Vagina (tissue), 2 donors: ENCODE data around the gene RUFY4. TPM values are rescaled to one million over a fixed set of nuclear protein-coding genes. Genes with fewer than 3 reads are reported as not detected.

Source experiments
- DNase-seq, 2 donors: peaks; one replicate each; pipeline ENCODE4 v3.0.0-alpha.2; 2017; ENCODE audit errors: extremely low spot score in 2 of 2
- H3K27ac ChIP-seq: fragments of 200-600 bp; sonication (generic); one replicate; pipeline ENCODE4 v1.5.1; 2019
- H3K27me3 ChIP-seq: fragments of 200-600 bp; sonication (generic); one replicate; pipeline ENCODE4 v1.5.1; 2019
- H3K36me3 ChIP-seq, 2 donors: fragments of 200-600 bp; sonication (generic); one replicate each; pipeline ENCODE4 v1.5.1; 2017 to 2019
- H3K4me1 ChIP-seq: fragments of 200-600 bp; sonication (generic); one replicate; pipeline ENCODE4 v1.5.1; 2019
- H3K4me3 ChIP-seq, 2 donors: fragments of 200-600 bp; sonication (generic); 1 replicate in 1 of 2; 2 replicates in 1 of 2; pipeline ENCODE4 v1.5.1; 2016 to 2019
- H3K9me3 ChIP-seq: fragments of 200-600 bp; sonication (generic); one replicate; pipeline ENCODE4 v1.5.1; 2019
- CTCF ChIP-seq, 3 experiments: fragments of 450-650 bp in 2 of 3; fragments of 200-600 bp in 1 of 3; sonication (generic) in 1 of 3; IDR thresholded peaks; one replicate each; pipeline ENCODE4 v1.5.1; 2017 to 2019; ENCODE audit warnings: antibody characterized with exemption in 3 of 3, mild to moderate bottlenecking in 2 of 3, moderate library complexity in 2 of 3
- POLR2A ChIP-seq, 2 donors: fragments of 450-650 bp; IDR thresholded peaks; one replicate each; pipeline ENCODE4 v1.6.1; 2017; ENCODE audit warnings: antibody characterized with exemption in 2 of 2, mild to moderate bottlenecking in 2 of 2, moderate library complexity in 2 of 2
- POLR2AphosphoS5 ChIP-seq, 2 donors: sonication (generic); formaldehyde crosslinking; IDR thresholded peaks; one replicate each; pipeline ENCODE4 v1.9.0; 2017; ENCODE audit warnings: antibody characterized with exemption in 2 of 2, mild to moderate bottlenecking in 2 of 2, low read depth in 1 of 2; ENCODE audit not compliant: insufficient read depth in 1 of 2
- intact Hi-C: fragments of 100-400 bp; cut with DNase I; formaldehyde crosslinking; loops from one replicate; pipeline ENCODE4 v1.15.1; 2023
- total RNA-seq: library from RNA; depleted of rRNA; stranded (reverse); fragments of >200 nt; gene quantifications from one replicate; pipeline ENCODE4 v1.2.3, GENCODE V29; 2016

The RUFY4 gene
- total RNA-seq, 1 donor from 2014 or later = not detected

GRCh38 chr2:218063486-218063885 is 5.6 kb upstream of the RUFY4 start:
- H3K4me1 ChIP-seq = peaks cover 2% of the 10 kb centered on the region
- no peak for DNase-seq
- H3K9me3 ChIP-seq = no peaks in the 10 kb centered on the region
- no peak overlapping the region for H3K4me3 ChIP-seq
- intact Hi-C loops = no loop called here
- H3K27me3 ChIP-seq = no peaks in the 10 kb centered on the region
- TF ChIP-seq POLR2A (IDR thresholded peaks at IDR 0.05) = no peak
- TF ChIP-seq POLR2AphosphoS5 (IDR thresholded peaks at IDR 0.05; ENCODE audit: insufficient read depth in 1 of 2, low read depth in 1 of 2) = no peak
- TF ChIP-seq CTCF (IDR thresholded peaks at IDR 0.05) = no peak
- no peaks in the 10 kb centered on the region for H3K36me3 ChIP-seq
- H3K27ac ChIP-seq = no peak overlapping the region

GRCh38 chr2:218063896-218064295 is 5.2 kb upstream of the RUFY4 start:
- Histone ChIP-seq H3K27ac (no peak overlapping the region), H3K36me3 (no peaks in the 10 kb centered on the region), H3K27me3 (no peaks in the 10 kb centered on the region), H3K4me1 (peaks cover 5% of the 10 kb centered on the region), H3K4me3 (no peak overlapping the region), H3K9me3 (no peaks in the 10 kb centered on the region)
- DNase-seq = no peak
- TF ChIP-seq POLR2A (IDR thresholded peaks at IDR 0.05) = no peak
- TF ChIP-seq CTCF (IDR thresholded peaks at IDR 0.05) = no peak
- TF ChIP-seq POLR2AphosphoS5 (IDR thresholded peaks at IDR 0.05; ENCODE audit: insufficient read depth in 1 of 2, low read depth in 1 of 2) = no peak
- intact Hi-C loops = no loop called here

GRCh38 chr2:218065239-218066006 is 3.6 kb upstream of the RUFY4 start:
- TF ChIP-seq CTCF (IDR thresholded peaks at IDR 0.05) (no peak), POLR2AphosphoS5 (IDR thresholded peaks at IDR 0.05; ENCODE audit: insufficient read depth in 1 of 2, low read depth in 1 of 2) (no peak), POLR2A (IDR thresholded peaks at IDR 0.05) (no peak)

GRCh38 chr2:218066926-218067515 is 2.0 kb upstream of the RUFY4 start:
- H3K36me3 ChIP-seq = no peaks in the 10 kb centered on the region
- no peaks in the 10 kb centered on the region for H3K9me3 ChIP-seq
- TF ChIP-seq POLR2AphosphoS5 (IDR thresholded peaks at IDR 0.05; ENCODE audit: insufficient read depth in 1 of 2, low read depth in 1 of 2) (no peak), POLR2A (IDR thresholded peaks at IDR 0.05) (no peak), CTCF (IDR thresholded peaks at IDR 0.05) (no peak)
- H3K4me1 ChIP-seq = peaks cover 5% of the 10 kb centered on the region
- DNase-seq = no peak
- no peak overlapping the region for H3K27ac ChIP-seq
- H3K27me3 ChIP-seq = no peaks in the 10 kb centered on the region
- H3K4me3 ChIP-seq = no peak overlapping the region
- intact Hi-C loops = no loop called here

More at GRCh38 chr2:218065239-218066006, 3.6 kb upstream of the RUFY4 start:
- Histone ChIP-seq H3K4me1 (peaks cover 5% of the 10 kb centered on the region), H3K27ac (no peak overlapping the region), H3K9me3 (no peaks in the 10 kb centered on the region), H3K4me3 (no peak overlapping the region), H3K27me3 (no peaks in the 10 kb centered on the region), H3K36me3 (no peaks in the 10 kb centered on the region)
- DNase-seq = no peak
- intact Hi-C loops = no loop called here

- TF ChIP-seq POLR2AphosphoS5 (IDR thresholded peaks at IDR 0.05; ENCODE audit: insufficient read depth in 1 of 2, low read depth in 1 of 2) = no peak
- TF ChIP-seq CTCF (IDR thresholded peaks at IDR 0.05) = no peak
- TF ChIP-seq POLR2A (IDR thresholded peaks at IDR 0.05) = no peak
Observed at GRCh38 chr2:218067523-218067922, 1.5 kb upstream of the RUFY4 start.

More at GRCh38 chr2:218067523-218067922, 1.5 kb upstream of the RUFY4 start:
- peaks cover 5% of the 10 kb centered on the region for H3K4me1 ChIP-seq
- no peaks in the 10 kb centered on the region for H3K9me3 ChIP-seq
- intact Hi-C loops = no loop called here
- H3K27me3 ChIP-seq = no peaks in the 10 kb centered on the region
- H3K4me3 ChIP-seq = no peak overlapping the region
- no peak overlapping the region for H3K27ac ChIP-seq
- H3K36me3 ChIP-seq = no peaks in the 10 kb centered on the region
- no peak for DNase-seq
